GM23248 (cell line): ENCODE measurements around the gene THUMPD3. TPM values are rescaled to one million over a fixed set of nuclear protein-coding genes. Genes with fewer than 3 reads are reported as not detected.

ENCODE experiments used
- DNase-seq: peaks from one replicate; pipeline ENCODE4 v3.0.0-alpha.2; 2015
- H2AFZ ChIP-seq: fragments of 200-600 bp; sonication (generic); 2 replicates; pipeline ENCODE4 v1.6.1; 2016; ENCODE audit warnings: antibody characterized with exemption
- H3F3A ChIP-seq: fragments of 200-600 bp; sonication (generic); 2 replicates; pipeline ENCODE4 v1.6.1; 2016; ENCODE audit warnings: mild to moderate bottlenecking, antibody characterized with exemption, mixed run types; ENCODE audit not compliant: insufficient read depth
- H3K27ac ChIP-seq: fragments of 200-600 bp; sonication (generic); 2 replicates; pipeline ENCODE4 v1.5.1; 2016; ENCODE audit warnings: mild to moderate bottlenecking
- H3K27me3 ChIP-seq: fragments of 200-600 bp; sonication (generic); replicated peaks from 2 replicates; pipeline ENCODE4 v1.6.1; 2016; ENCODE audit warnings: mild to moderate bottlenecking; ENCODE audit not compliant: insufficient read depth
- H3K36me3 ChIP-seq: fragments of 200-600 bp; sonication (generic); 2 replicates; pipeline ENCODE4 v1.6.1; 2016; ENCODE audit warnings: low read depth, mild to moderate bottlenecking
- H3K4me1 ChIP-seq: fragments of 200-600 bp; sonication (generic); 2 replicates; pipeline ENCODE4 v1.6.1; 2016; ENCODE audit warnings: mild to moderate bottlenecking; ENCODE audit not compliant: insufficient read depth
- H3K4me2 ChIP-seq: fragments of 200-600 bp; sonication (generic); one replicate; pipeline ENCODE4 v1.6.1; 2016; ENCODE audit warnings: mild to moderate bottlenecking; ENCODE audit not compliant: unreplicated experiment
- H3K4me3 ChIP-seq: fragments of 200-600 bp; sonication (generic); 2 replicates; pipeline ENCODE4 v1.5.1; 2016; ENCODE audit warnings: mild to moderate bottlenecking
- H3K79me2 ChIP-seq: fragments of 200-600 bp; sonication (generic); 2 replicates; pipeline ENCODE4 v1.6.1; 2016; ENCODE audit warnings: mild to moderate bottlenecking; ENCODE audit not compliant: insufficient read depth
- H3K9ac ChIP-seq: fragments of 200-600 bp; sonication (generic); 2 replicates; pipeline ENCODE4 v1.6.1; 2016; ENCODE audit warnings: mild to moderate bottlenecking
- H3K9me2 ChIP-seq: fragments of 200-600 bp; sonication (generic); 2 replicates; pipeline ENCODE4 v1.6.1; 2016; ENCODE audit warnings: mixed run types, mild to moderate bottlenecking, moderate library complexity; ENCODE audit not compliant: insufficient read depth
- H3K9me3 ChIP-seq: fragments of 200-600 bp; sonication (generic); one replicate; pipeline ENCODE4 v1.6.1; 2017; ENCODE audit warnings: low read depth
- H4K20me1 ChIP-seq: fragments of 200-600 bp; sonication (generic); 2 replicates; pipeline ENCODE4 v1.6.0; 2016; ENCODE audit not compliant: insufficient read depth
- EZH2 ChIP-seq: fragments of 200-600 bp; sonication (generic); IDR thresholded peaks from 2 replicates; pipeline ENCODE4 v1.6.1; 2018; ENCODE audit warnings: antibody characterized with exemption, mild to moderate bottlenecking; ENCODE audit not compliant: insufficient read depth, poor library complexity, severe bottlenecking
- EZH2phosphoT487 ChIP-seq: fragments of 200-600 bp; sonication (generic); IDR thresholded peaks from 2 replicates; pipeline ENCODE4 v1.6.1; 2018; ENCODE audit warnings: antibody characterized with exemption, moderate library complexity, mild to moderate bottlenecking, low read depth; ENCODE audit not compliant: insufficient read depth
- WGBS, 2 experiments: methylation state at CpG; one replicate each; pipeline ENCODE4 v1.1.6; 2015 to 2017; ENCODE audit warnings: low lambda C conversion rate in 2 of 2, low coverage in 1 of 2; ENCODE audit errors: missing lambda C conversion rate in 2 of 2; 5-methylcytosine and 5-hydroxymethylcytosine counted together
- in situ Hi-C: fragments of 300-500 bp; cut with MboI; formaldehyde crosslinking; loops from 2 replicates; pipeline ENCODE4 v1.15.0; 2020
- polyA plus RNA-seq: library from polyadenylated mRNA; unstranded; fragments of >200 nt; fragmentation: Nextera tagmentation; extraction: Ambion mirVana; gene quantifications from 2 replicates; pipeline ENCODE4 v1.2.1, GENCODE V29; 2016
- total RNA-seq: library from RNA; depleted of rRNA; stranded (reverse); fragments of >200 nt; shearing (Covaris generic); gene quantifications from 2 replicates; pipeline ENCODE4 v1.2.3, GENCODE V29; 2014

Gene THUMPD3
- total and polyA plus RNA-seq, 2 experiments from 2014 or later, result 27.9 to 38.9 TPM

DNA sequence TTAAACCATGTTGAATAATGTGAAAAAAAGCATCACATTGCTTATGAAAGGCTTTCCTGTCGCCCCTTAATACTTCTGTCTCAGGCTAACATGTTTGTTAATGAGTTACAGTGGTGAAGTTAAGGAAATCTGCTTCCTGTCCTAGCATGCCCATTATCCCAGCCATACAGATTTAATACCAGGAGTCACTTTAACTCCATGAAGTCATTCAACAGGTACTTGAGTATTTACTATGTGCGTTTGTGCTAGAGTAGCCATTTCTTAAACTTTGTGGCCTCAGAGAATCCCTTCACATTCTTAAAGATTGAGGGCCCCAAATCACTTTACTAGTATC lies 24.4 kb downstream of the THUMPD3 start:
- peaks cover 19% of the 10 kb centered on the region; the same call in 1 of the 2 replicates for H4K20me1 ChIP-seq
- H3K4me3 ChIP-seq, result no peak overlapping the region
- no peaks in the 10 kb centered on the region for H3K9me2 ChIP-seq
- no peaks in the 10 kb centered on the region for H3K9me3 ChIP-seq
- H3K36me3 ChIP-seq, result peaks cover 82% of the 10 kb centered on the region
- WGBS, 2 experiments, result 76 to 88% methylated on average over 2 of the region's 2 CpGs
- H3K27ac ChIP-seq, result peak overlapping the region; percentile 38
- no peaks in the 10 kb centered on the region for H3K27me3 ChIP-seq
- H3K79me2 ChIP-seq, result peaks cover 63% of the 10 kb centered on the region
- peaks cover 26% of the 10 kb centered on the region for H3K4me1 ChIP-seq
- in situ Hi-C loops, result no loop called here
- no peak for DNase-seq
- no peak overlapping the region for H3K4me2 ChIP-seq
- H2AFZ ChIP-seq, result no peak overlapping the region
- H3F3A ChIP-seq, result peaks cover 94% of the 10 kb centered on the region
- TF ChIP-seq EZH2, result no peak
- no peak for TF ChIP-seq EZH2phosphoT487
- H3K9ac ChIP-seq, result no peak overlapping the region

DNA sequence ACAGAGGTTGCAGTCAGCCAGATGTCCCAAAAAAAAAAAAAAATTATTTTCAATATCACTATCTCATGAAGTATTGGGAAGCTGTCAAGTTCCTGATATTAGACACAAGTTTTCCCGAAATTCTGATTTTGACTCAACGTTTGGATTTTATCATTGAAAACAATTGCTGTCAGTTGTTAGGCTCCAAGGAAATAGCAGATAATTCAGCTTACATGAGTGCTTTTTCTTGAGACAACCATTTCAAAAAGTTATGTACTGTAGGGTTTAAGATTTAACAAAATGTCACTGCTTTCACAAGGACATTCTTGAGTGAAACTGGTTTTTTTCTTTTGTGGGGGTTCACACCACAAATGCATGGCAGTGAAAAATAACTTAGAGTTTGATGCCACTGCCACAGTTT lies 25.3 kb downstream of the THUMPD3 start:
- Histone ChIP-seq H3F3A (peaks cover 90% of the 10 kb centered on the region), H4K20me1 (peaks cover 24% of the 10 kb centered on the region; the same call in 1 of the 2 replicates), H3K9me3 (no peaks in the 10 kb centered on the region), H3K9me2 (no peaks in the 10 kb centered on the region), H3K4me2 (no peak overlapping the region), H3K79me2 (peaks cover 71% of the 10 kb centered on the region), H3K27ac (no peak overlapping the region; the same call in 1 of the 2 replicates), H3K4me1 (peaks cover 34% of the 10 kb centered on the region), H3K9ac (no peak overlapping the region), H3K4me3 (no peak overlapping the region), H2AFZ (no peak overlapping the region), H3K27me3 (no peaks in the 10 kb centered on the region), H3K36me3 (peaks cover 89% of the 10 kb centered on the region)
- no peak for DNase-seq
- WGBS, 2 experiments, result 54 to 63% methylated on average over 2 of the region's 2 CpGs
- in situ Hi-C loops, result no loop called here
- no peak for TF ChIP-seq EZH2
- no peak for TF ChIP-seq EZH2phosphoT487

DNA sequence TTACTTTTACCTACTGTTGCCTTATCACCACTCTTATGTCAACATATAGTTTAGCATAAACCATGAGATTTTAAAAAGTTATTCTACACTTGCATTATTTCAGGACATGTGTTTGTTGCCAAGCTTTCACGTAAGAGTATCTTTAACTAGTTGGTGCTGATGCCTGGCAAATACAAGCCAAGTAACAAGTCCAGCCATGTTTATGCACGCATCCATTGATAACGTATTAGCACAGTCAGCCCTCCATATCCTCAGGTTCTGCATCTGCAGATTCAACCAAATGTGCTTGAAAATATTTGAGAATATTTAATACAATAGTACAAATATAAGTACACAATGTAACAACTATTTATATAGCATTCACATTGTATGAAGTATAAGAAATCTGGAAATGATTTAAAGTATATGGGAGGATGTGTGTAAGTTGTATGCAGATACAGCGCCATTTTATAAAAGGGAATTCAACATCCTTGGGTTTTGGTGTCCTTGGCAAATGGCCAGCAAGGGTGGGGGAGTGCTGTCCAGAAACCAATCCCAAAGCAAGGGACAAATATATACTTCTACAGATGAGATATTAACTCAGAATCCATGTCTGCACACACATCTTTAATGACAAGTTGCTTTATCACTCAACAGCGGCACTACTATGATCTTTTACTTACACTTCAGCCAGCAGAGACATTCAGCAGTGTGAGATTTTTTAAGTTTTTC lies 25.9 kb downstream of the THUMPD3 start:
- DNase-seq, result no peak
- Histone ChIP-seq H3K36me3 (peaks cover 94% of the 10 kb centered on the region), H3K79me2 (peaks cover 77% of the 10 kb centered on the region), H3K9me3 (no peaks in the 10 kb centered on the region), H3K4me3 (no peak overlapping the region), H3K27ac (no peak overlapping the region), H3K27me3 (no peaks in the 10 kb centered on the region), H4K20me1 (peaks cover 24% of the 10 kb centered on the region; the same call in 1 of the 2 replicates), H3K9me2 (no peaks in the 10 kb centered on the region), H3K4me2 (no peak overlapping the region), H2AFZ (no peak overlapping the region), H3K4me1 (peaks cover 40% of the 10 kb centered on the region), H3F3A (peaks cover 84% of the 10 kb centered on the region), H3K9ac (no peak overlapping the region)
- TF ChIP-seq EZH2phosphoT487, result no peak
- TF ChIP-seq EZH2, result no peak
- in situ Hi-C loops, result no loop called here
- 91 to 94% methylated on average over 5 of the region's 5 CpGs for WGBS, 2 experiments

DNA sequence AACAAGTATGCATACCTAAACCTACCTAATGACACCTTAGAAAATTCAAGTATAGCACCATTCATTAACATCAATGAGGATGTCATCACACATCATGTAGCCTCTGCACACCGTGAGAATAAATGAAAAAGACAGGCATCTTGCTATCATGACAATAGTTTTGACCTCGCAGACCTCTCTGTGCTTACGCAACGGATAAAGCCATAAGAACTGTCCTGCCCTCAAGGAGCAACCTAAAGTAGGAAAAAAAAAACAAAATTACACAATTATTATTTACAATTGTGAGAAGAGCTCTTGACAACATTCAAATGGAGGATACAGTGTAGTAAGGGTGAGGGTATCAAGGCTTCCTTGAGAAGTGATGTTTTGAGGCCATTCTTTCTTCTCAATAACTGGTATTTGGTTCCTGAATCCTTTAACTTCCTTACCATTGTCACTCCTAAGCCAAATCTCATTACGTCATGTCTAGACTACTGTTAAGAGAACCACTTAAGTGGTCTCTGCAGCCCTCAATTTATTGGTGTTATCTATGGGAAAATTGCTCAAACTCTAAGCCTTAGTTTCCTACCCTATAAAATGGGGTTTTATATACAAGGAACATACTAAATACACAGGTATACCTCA lies 27.5 kb downstream of the THUMPD3 start:
- Histone ChIP-seq H3K9me2 (no peaks in the 10 kb centered on the region), H3K4me3 (no peak overlapping the region), H3K27ac (no peak overlapping the region), H2AFZ (no peak overlapping the region), H3K79me2 (peaks cover 94% of the 10 kb centered on the region), H3K27me3 (no peaks in the 10 kb centered on the region), H3K4me1 (peaks cover 48% of the 10 kb centered on the region), H4K20me1 (peaks cover 28% of the 10 kb centered on the region; the same call in 1 of the 2 replicates), H3K4me2 (no peak overlapping the region), H3K36me3 (peaks cover 93% of the 10 kb centered on the region), H3K9ac (no peak overlapping the region), H3K9me3 (no peaks in the 10 kb centered on the region), H3F3A (peaks cover 84% of the 10 kb centered on the region)
- in situ Hi-C loops, result no loop called here
- no peak for DNase-seq
- WGBS, 2 experiments, result 97 to 100% methylated on average over 5 of the region's 5 CpGs
- no peak for TF ChIP-seq EZH2
